Mesodermal cell (in vitro differentiated cells): ENCODE data around the gene KEAP1.

Source experiments
- H3K27ac ChIP-seq: 2 replicates; pipeline ENCODE4 v1.7.0; 2013; ENCODE audit warnings: mild to moderate bottlenecking, low read depth, low read length, moderate library complexity; ENCODE audit not compliant: severe bottlenecking
- H3K36me3 ChIP-seq: 2 replicates; pipeline ENCODE4 v1.7.1; 2013; ENCODE audit warnings: mild to moderate bottlenecking, low read length, moderate library complexity; ENCODE audit not compliant: control insufficient read depth, insufficient read depth
- H3K4me1 ChIP-seq: one replicate; pipeline ENCODE4 v1.7.1; 2013; ENCODE audit warnings: mild to moderate bottlenecking, low read length; ENCODE audit not compliant: insufficient read depth, control insufficient read depth, poor library complexity, severe bottlenecking
- H3K4me3 ChIP-seq: 2 replicates; pipeline ENCODE4 v1.7.0; 2013; ENCODE audit warnings: low read length, control low read depth, mild to moderate bottlenecking; ENCODE audit not compliant: insufficient read depth, poor library complexity, severe bottlenecking; ENCODE audit errors: extremely low read depth
- H3K9me3 ChIP-seq: 2 replicates; pipeline ENCODE4 v1.7.1; 2013; ENCODE audit warnings: mild to moderate bottlenecking, low read length, moderate library complexity; ENCODE audit not compliant: control insufficient read depth
- WGBS, 2 experiments: methylation state at CpG; one replicate each; pipeline ENCODE4 v1.1.5; 2013; ENCODE audit warnings: missing lambda C conversion rate in 2 of 2; ENCODE audit not compliant: insufficient coverage in 2 of 2; 5-methylcytosine and 5-hydroxymethylcytosine counted together

KEAP1 gene

DNA sequence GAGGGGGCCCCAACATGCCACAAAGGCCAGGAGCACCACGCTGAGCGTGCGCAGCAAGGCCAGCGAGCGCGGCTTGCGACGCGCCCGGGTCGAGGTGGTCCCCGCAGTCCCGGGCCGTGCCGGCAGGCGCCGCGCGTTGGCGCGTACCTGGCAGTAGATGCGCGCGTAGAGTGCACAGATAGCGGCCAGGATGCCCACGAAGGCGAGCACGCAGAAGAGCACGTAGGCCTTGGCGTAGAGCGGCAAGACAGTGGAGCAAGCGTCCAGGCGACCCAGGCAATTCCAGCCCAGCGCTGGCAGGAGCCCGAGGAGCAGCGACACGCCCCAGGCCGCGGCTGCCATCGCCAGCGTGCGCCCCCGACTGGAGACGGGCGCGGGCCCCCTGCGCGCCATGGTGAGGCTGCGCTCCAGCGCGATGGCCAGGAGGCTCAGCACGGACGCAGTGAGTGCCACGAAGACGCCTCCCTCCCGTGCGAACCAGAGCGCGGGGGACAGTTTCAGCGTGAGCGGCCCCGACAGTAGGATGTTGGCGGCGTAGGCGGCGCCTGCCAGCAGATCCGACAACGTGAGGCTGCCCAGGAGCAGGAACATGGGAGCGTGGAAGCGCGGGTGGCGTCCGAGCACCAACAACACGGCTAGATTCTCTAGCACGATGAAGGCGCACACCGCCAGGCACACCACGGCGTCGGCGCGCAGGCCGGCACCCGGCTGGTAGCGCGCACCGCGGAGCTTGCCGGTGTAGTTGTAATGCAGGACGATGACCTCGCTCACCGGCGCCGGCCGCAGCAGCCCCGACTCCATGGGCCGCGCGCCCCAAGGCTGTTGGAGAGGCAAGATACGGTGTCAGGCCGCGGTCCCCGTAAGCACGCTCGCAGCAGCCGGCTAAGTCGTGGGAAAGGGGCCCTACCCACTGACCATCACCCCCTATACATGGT is 11.3 kb upstream of the KEAP1 start:
- H3K9me3 ChIP-seq: no peaks in the 10 kb centered on the region
- 12% methylated on average over 73 to 99 of the region's 107 CpGs for WGBS, 2 experiments
- peaks cover 7% of the 10 kb centered on the region for H3K4me1 ChIP-seq
- H3K27ac ChIP-seq: no peak overlapping the region
- peak overlapping the region; percentile 16 for H3K4me3 ChIP-seq
- H3K36me3 ChIP-seq: peaks cover 3% of the 10 kb centered on the region

DNA sequence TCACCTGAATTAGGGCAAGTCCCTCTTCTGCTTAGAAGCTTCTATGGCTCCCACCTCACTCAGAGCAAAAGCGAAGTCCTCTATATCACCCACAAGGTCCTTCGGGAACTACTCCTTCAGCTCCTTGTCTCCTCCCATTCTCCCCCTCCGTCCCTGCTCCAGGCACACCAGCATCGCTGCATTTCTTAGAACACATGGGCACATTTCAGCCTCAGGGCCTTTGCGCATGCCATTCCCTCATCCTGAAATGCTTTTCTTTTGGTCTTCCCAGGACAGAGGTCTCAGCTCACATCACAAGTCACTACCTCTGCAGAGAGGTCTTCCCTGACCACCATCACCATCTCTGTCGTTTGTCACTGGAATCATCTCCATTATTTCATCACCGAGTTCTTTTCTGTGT is 10.1 kb upstream of the KEAP1 start:
- Histone ChIP-seq H3K36me3 (peaks cover 3% of the 10 kb centered on the region), H3K9me3 (no peaks in the 10 kb centered on the region), H3K4me3 (no peak overlapping the region), H3K4me1 (peaks cover 7% of the 10 kb centered on the region), H3K27ac (no peak overlapping the region)
- 81 to 88% methylated on average over 7 of the region's 7 CpGs for WGBS, 2 experiments

DNA sequence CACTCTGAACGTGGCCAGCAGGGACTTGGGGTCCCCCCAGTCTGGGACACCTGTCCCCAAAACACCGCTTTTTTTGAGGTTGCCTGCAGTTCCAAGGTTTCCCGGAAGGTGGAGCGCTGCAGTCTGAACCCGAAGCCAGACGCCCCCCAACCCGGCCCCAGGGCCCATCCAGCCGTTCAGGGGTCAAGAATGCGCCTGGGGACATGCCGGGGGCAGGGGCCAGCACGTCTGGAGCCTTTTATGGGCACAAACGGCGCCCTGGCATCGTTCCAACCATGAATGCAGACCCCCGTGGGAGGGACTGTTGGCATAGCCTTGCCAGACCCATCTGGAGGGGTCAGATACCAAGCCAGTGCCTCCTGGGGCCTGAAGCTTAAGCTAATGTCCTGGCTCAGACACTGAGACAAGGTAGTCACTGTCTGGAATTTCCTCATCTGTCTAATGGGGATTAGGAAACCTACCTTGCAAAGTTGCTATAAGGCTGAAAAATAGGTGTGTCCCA is 7.2 kb upstream of the KEAP1 start:
- H3K27ac ChIP-seq: no peak overlapping the region
- H3K4me3 ChIP-seq: no peak overlapping the region
- no peaks in the 10 kb centered on the region for H3K4me1 ChIP-seq
- H3K36me3 ChIP-seq: peaks cover 3% of the 10 kb centered on the region
- no peaks in the 10 kb centered on the region for H3K9me3 ChIP-seq
- WGBS, 2 experiments: 14 to 23% methylated on average over 15 of the region's 15 CpGs

DNA sequence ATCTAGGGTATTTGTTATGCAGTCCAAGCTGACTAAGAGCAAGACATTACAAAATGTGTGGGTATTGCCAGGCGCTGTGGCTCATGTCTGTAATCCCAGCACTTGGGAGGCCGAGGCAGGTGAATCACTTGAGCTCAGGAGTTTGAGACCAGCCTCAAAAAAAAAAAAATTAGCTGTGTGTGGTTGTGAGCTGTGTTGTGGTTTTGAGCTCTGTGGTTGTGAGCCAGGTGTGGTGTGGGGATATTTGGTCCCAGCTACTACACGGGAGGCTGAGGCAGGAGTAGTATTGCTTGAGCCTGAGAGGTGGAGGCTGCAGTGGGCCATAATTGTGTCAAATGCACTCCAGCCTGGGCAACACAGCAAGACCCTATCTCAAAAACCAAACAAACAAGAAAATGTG is 5.6 kb upstream of the KEAP1 start:
- Histone ChIP-seq H3K36me3 (peaks cover 3% of the 10 kb centered on the region), H3K27ac (no peak overlapping the region), H3K4me3 (no peak overlapping the region), H3K4me1 (no peaks in the 10 kb centered on the region), H3K9me3 (no peaks in the 10 kb centered on the region)
- WGBS, 2 experiments: 81 to 100% methylated on average over 2 to 3 of the region's 3 CpGs

DNA sequence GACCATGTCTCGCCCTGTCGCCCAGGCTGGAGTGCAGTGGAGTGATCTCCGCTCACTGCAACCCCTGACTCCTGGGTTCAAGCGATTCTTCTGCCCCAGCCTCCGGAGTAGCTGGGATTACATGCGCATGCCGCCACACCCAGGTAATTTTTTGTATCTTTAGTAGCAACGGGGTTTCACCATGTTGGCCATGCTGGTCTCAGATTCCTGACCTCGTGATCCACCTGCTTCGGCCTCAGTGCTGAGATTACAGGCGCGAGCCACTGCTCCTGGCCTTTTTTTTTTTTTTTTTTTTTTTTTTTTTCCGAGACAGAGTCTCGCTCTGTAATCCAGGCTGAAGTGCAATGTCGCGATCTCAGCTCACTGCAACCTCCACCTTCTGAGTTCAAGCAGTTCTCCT is 4.9 kb upstream of the KEAP1 start:
- Histone ChIP-seq H3K36me3 (peaks cover 2% of the 10 kb centered on the region), H3K9me3 (no peaks in the 10 kb centered on the region), H3K27ac (no peak overlapping the region), H3K4me3 (no peak overlapping the region), H3K4me1 (no peaks in the 10 kb centered on the region)
- WGBS, 2 experiments: 91 to 93% methylated on average over 14 to 15 of the region's 16 CpGs

DNA sequence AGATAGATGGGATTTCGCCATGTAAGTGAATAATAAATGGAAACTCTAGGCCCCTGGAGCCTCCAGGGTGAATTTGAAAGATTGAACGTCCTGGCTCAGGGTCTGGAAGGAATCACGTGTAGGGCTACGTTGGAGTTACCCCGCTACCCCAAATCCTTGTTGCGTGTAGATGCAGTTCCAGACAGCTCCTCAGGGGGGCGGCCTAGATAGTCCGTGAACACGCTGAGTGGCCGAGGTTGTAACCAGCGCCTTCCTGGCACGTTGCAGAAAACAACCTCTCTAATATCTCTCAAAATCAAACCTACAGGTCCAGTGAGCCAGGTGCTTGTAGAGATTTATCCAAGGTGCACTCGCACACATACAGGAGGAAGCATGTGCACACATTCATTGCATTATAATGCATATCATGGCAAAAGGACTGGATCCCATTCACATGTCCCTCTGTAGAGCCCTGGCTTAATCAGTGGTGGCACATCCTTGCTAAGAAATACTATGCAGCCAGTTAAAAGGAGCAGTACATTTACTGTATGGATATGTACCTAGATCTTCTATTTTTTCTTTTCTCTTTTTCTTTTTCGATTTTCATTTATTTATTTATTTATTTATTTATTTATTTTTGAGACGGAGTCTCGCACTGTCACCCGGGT is 2.5 kb upstream of the KEAP1 start:
- Histone ChIP-seq H3K4me3 (no peak overlapping the region), H3K9me3 (no peaks in the 10 kb centered on the region), H3K4me1 (no peaks in the 10 kb centered on the region), H3K27ac (no peak overlapping the region), H3K36me3 (peaks cover 3% of the 10 kb centered on the region)
- WGBS, 2 experiments: 20 to 22% methylated on average over 13 to 14 of the region's 17 CpGs

DNA sequence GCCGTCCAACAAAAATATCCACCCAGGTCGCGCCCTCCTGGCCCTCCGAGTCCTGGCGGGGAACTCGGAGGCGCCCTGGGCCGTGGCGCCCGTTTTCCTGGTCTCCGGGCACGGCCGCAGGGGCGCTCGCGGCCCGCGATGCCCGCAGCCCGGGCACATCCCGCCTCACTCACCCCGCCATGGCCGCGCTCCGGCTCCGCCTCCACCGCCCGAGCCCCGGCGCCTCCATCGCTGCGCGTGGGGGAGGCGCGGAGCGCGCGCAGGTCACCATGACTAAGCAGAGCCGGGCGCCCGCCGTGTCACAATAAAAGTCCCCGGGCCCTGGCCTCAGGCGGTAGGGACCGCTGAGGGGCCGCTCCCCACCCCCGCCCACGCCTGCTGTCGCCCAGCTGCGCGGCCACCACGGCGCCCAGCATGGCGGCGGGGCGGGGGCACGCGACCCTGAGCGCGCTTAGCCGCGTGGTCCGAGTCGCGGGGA is 593 bp downstream of the KEAP1 start:
- peak overlapping the region; percentile 91 for H3K27ac ChIP-seq
- no peaks in the 10 kb centered on the region for H3K4me1 ChIP-seq
- H3K9me3 ChIP-seq: no peaks in the 10 kb centered on the region
- peaks cover 30% of the 10 kb centered on the region for H3K36me3 ChIP-seq
- WGBS, 2 experiments: 0% methylated on average over 44 to 52 of the region's 65 CpGs
- H3K4me3 ChIP-seq: peak overlapping the region; percentile 67

DNA sequence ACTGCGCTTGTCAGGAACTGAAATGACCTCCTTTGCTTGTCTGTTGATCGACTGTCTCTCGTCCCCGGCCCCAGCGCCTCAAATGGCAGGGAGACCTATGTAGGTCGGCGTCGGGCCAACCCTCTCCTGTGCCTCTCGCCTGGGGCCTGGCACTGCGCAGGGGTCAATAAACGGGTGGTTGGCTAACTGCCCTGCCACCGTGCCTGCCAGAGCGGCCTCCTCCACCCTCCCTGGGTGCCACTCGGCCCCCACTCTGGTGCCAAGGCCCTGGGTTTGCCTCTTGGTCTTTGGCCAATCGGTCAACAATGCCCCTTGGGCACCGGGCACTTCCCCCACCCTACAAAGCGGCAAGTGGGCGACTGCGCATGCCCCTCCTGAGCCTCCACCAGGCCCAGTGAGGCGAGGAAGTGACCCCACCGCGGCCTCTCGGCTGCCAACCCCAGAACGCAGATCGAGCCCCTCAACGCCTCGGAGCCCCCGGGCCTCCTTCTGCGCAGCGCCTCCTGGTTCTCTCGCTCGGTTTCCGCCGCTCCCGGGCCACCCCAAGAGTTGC is 1.1 kb downstream of the KEAP1 start:
- no peaks in the 10 kb centered on the region for H3K9me3 ChIP-seq
- H3K4me3 ChIP-seq: peak overlapping the region; percentile 67
- H3K27ac ChIP-seq: peak overlapping the region; percentile 91
- WGBS, 2 experiments: 6 to 7% methylated on average over 28 to 35 of the region's 35 CpGs
- peaks cover 35% of the 10 kb centered on the region for H3K36me3 ChIP-seq
- no peaks in the 10 kb centered on the region for H3K4me1 ChIP-seq

DNA sequence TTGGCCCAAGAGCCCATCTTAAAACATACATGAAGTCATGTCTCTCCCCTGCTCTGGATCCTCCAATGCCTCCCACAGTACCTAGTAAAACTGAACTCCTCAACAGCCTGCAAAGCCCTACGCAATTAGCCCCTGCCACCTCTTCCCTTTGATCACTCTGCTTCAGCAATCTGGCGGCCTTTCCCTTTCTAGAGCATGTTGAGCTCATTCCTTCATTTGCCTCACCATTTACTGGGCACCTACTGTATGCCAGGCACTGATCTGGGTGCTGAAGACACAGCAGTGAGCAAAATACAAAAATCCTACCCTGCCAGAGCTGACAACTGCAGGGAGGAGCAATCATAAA is 2.9 kb downstream of the KEAP1 start:
- no peaks in the 10 kb centered on the region for H3K9me3 ChIP-seq
- WGBS, 2 experiments: 76 to 92% methylated on average over 2 of the region's 2 CpGs

DNA sequence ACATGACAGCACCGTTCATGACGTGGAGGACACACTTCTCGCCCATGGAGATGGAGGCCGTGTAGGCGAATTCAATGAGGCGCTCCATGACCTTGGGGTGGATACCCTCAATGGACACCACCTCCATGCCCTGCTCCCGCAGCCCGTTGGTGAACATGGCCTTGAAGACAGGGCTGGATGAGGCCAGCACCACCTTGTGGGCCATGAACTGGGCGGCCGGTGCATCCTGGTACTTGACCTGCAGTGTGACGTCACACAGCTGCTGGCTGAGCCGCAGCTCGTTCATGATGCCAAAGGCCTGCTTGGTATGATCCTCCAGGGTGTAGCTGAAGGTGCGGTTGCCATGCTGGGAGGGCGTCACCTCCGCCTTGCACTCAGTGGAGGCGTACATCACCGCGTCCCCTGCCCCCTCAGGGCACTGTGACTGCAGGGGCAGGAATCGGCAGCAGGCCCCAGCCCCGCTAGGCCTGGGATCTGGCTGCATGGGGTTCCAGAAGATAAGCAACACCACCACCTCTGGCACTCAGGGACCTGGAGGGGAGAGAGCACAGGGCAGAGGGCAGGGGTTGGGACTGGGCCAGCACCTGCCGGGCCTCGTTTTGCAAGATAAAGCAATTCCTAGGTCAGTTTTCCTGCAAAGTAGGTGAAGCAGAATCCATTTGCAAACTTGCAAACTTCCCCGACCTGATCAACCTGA is 3.5 kb downstream of the KEAP1 start:
- Histone ChIP-seq H3K36me3 (peaks cover 59% of the 10 kb centered on the region), H3K27ac (no peak overlapping the region), H3K9me3 (no peaks in the 10 kb centered on the region), H3K4me1 (no peaks in the 10 kb centered on the region), H3K4me3 (no peak overlapping the region)
- WGBS, 2 experiments: 94 to 95% methylated on average over 21 of the region's 24 CpGs

More for the DNA sequence above, 2.9 kb downstream of the KEAP1 start:
- Histone ChIP-seq H3K27ac (no peak overlapping the region), H3K36me3 (peaks cover 54% of the 10 kb centered on the region), H3K4me1 (no peaks in the 10 kb centered on the region), H3K4me3 (no peak overlapping the region)
